SK-N-SH treated with all-trans-retinoic acid at 6 μM for 48 hours (cell line): ENCODE data around the gene HDAC8.

Experiments used
- ATAC-seq: fragments of 200-7000 bp; cut with Tn5 transposase; 3 replicates; pipeline ENCODE4 v1.9.1; 2020; ENCODE audit warnings: mild to moderate bottlenecking, moderate library complexity
- ARNTL ChIP-seq: fragments of 450-650 bp; formaldehyde crosslinking; IDR thresholded peaks from 2 replicates; pipeline ENCODE4 v1.5.0; 2020; ENCODE audit warnings: low read depth, mild to moderate bottlenecking, moderate library complexity, borderline replicate concordance
- CREB5 ChIP-seq: fragments of 250-450 bp; sonication (Bioruptor Pico); IDR thresholded peaks from 2 replicates; pipeline ENCODE4 v1.5.1; 2020; ENCODE audit warnings: low read depth, mild to moderate bottlenecking, moderate library complexity
- CSDC2 ChIP-seq: fragments of 250-450 bp; sonication (Bioruptor Pico); IDR thresholded peaks from 2 replicates; pipeline ENCODE4 v1.5.0; 2020; ENCODE audit warnings: mild to moderate bottlenecking, moderate library complexity
- CSRNP3 ChIP-seq: fragments of 250-450 bp; sonication (Bioruptor Pico); IDR thresholded peaks from 2 replicates; pipeline ENCODE4 v1.5.1; 2021; ENCODE audit warnings: mild to moderate bottlenecking, moderate library complexity
- ESRRG ChIP-seq: fragments of 250-450 bp; sonication (Bioruptor Pico); IDR thresholded peaks from 2 replicates; pipeline ENCODE4 v1.6.1; 2021; ENCODE audit warnings: mild to moderate bottlenecking
- GLIS3 ChIP-seq: fragments of 250-450 bp; sonication (Bioruptor Pico); IDR thresholded peaks from 2 replicates; pipeline ENCODE4 v1.5.0; 2020; ENCODE audit warnings: mild to moderate bottlenecking, moderate library complexity
- ISL1 ChIP-seq: fragments of 250-450 bp; sonication (Bioruptor Pico); IDR thresholded peaks from 2 replicates; pipeline ENCODE4 v2.1.2; 2022; ENCODE audit warnings: mild to moderate bottlenecking, moderate library complexity
- OSR1 ChIP-seq: fragments of 250-450 bp; sonication (Bioruptor Pico); IDR thresholded peaks from 2 replicates; pipeline ENCODE4 v1.8.0; 2022; ENCODE audit warnings: moderate library complexity, mild to moderate bottlenecking, inconsistent platforms
- PATZ1 ChIP-seq: fragments of 250-450 bp; sonication (Bioruptor Pico); IDR thresholded peaks from 2 replicates; pipeline ENCODE4 v1.8.0; 2020; ENCODE audit warnings: mild to moderate bottlenecking, moderate library complexity, borderline replicate concordance
- PPARA ChIP-seq: fragments of 250-450 bp; sonication (Bioruptor Pico); IDR thresholded peaks from 2 replicates; pipeline ENCODE4 v1.5.0; 2020; ENCODE audit warnings: mild to moderate bottlenecking, borderline replicate concordance
- RARB ChIP-seq: fragments of 250-450 bp; sonication (Bioruptor Pico); IDR thresholded peaks from 2 replicates; pipeline ENCODE4 v1.8.0; 2021; ENCODE audit warnings: mild to moderate bottlenecking, moderate library complexity
- SNAI2 ChIP-seq: fragments of 250-450 bp; sonication (Bioruptor Pico); IDR thresholded peaks from 2 replicates; pipeline ENCODE4 v1.5.0; 2020; ENCODE audit warnings: mild to moderate bottlenecking, moderate library complexity
- TCF4 ChIP-seq: fragments of 250-450 bp; sonication (Bioruptor Pico); IDR thresholded peaks from 2 replicates; pipeline ENCODE4 v1.8.0; 2021; ENCODE audit warnings: mild to moderate bottlenecking, moderate library complexity, borderline replicate concordance
- TOX ChIP-seq: fragments of 250-450 bp; sonication (Bioruptor Pico); IDR thresholded peaks from 2 replicates; pipeline ENCODE4 v1.8.0; 2021; ENCODE audit warnings: mild to moderate bottlenecking, moderate library complexity, borderline replicate concordance
- ZC3H10 ChIP-seq: fragments of 250-450 bp; sonication (Bioruptor Pico); IDR thresholded peaks from 2 replicates; pipeline ENCODE4 v1.5.1; 2021; ENCODE audit warnings: mild to moderate bottlenecking, moderate library complexity
- ZFP3 ChIP-seq: fragments of 250-450 bp; sonication (Bioruptor Pico); IDR thresholded peaks from 2 replicates; pipeline ENCODE4 v1.5.0; 2020; ENCODE audit warnings: mild to moderate bottlenecking, moderate library complexity
- ZFP30 ChIP-seq: fragments of 450-650 bp; formaldehyde crosslinking; IDR thresholded peaks from 2 replicates; pipeline ENCODE4 v1.5.0; 2022; ENCODE audit warnings: mild to moderate bottlenecking, moderate library complexity
- ZNF565 ChIP-seq: fragments of 450-650 bp; formaldehyde crosslinking; conservative IDR thresholded peaks from 2 replicates; pipeline ENCODE4 v1.5.0; 2020; ENCODE audit warnings: low read depth, mild to moderate bottlenecking, moderate library complexity
- ZNF8 ChIP-seq: fragments of 450-650 bp; formaldehyde crosslinking; IDR thresholded peaks from 2 replicates; pipeline ENCODE4 v1.5.0; 2020; ENCODE audit warnings: mild to moderate bottlenecking, moderate library complexity
- TF ChIP-seq, protein P1 (sequence below): fragments of 250-450 bp; sonication (Bioruptor Pico); IDR thresholded peaks from 2 replicates; pipeline ENCODE4 v1.8.0; 2021; ENCODE audit warnings: low read depth, mild to moderate bottlenecking, moderate library complexity, borderline replicate concordance
- TF ChIP-seq, protein P2 (sequence below): fragments of 250-450 bp; sonication (Bioruptor Pico); IDR thresholded peaks from 2 replicates; pipeline ENCODE4 v1.5.0; 2020; ENCODE audit warnings: mild to moderate bottlenecking, moderate library complexity

Gene HDAC8

DNA sequence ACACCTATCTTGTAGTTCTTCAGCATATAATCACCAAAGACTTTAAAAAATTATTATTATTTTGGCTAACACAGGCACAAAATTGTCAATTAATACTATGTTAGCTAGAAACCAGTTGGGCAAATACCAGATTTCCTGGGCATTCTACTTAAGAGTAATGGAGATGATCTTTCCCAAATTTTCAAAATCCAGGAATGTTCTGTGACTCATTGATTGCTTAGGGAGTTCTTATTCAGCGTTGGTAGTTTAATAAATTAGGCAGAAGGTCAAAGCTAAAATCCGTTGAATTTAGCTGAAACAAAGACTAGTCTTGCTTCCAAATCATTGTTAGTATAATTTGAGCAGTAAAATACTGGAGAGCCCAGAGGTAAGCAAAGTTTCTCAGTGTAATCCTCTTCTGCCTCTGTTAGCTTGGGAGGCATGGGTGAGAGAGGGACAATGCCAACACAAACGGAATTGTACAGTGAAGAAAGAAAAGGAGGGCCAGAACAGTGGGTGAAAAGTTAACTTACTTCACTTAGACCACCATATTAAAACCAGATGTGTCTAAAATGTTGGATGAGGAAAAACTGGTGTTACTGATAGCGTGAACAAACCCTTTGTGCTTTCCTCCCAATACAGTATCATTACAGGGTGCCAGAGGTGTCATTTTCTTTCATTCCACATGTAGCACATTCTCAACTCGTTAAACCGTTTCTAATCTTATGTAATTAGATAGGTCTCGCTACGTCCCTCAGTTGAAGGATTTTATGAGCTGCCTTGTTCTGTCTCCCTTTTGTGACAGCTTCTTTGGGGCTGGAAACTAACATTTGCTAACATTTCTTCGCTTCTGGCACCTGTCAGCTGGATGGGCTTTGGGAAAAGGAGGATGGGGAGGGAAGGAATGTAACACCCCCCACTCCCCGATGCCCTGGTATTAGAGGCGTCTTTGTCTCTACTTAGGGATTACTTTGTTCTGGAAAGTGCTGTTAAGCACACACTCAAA lies 179.5 kb downstream of the HDAC8 start:
- no peak for ATAC-seq
- TF ChIP-seq PATZ1 (CRISPR knock-in tag) (no peak), ISL1 (CRISPR knock-in tag) (no peak), ZNF565 (no peak), ZNF8 (CRISPR knock-in tag) (no peak), CSDC2 (CRISPR knock-in tag) (no peak), ZFP3 (CRISPR knock-in tag) (no peak), ARNTL (CRISPR knock-in tag) (no peak), ESRRG (CRISPR knock-in tag) (no peak), CSRNP3 (CRISPR knock-in tag) (no peak), GLIS3 (CRISPR knock-in tag) (no peak)
- TF ChIP-seq, protein P1, sequence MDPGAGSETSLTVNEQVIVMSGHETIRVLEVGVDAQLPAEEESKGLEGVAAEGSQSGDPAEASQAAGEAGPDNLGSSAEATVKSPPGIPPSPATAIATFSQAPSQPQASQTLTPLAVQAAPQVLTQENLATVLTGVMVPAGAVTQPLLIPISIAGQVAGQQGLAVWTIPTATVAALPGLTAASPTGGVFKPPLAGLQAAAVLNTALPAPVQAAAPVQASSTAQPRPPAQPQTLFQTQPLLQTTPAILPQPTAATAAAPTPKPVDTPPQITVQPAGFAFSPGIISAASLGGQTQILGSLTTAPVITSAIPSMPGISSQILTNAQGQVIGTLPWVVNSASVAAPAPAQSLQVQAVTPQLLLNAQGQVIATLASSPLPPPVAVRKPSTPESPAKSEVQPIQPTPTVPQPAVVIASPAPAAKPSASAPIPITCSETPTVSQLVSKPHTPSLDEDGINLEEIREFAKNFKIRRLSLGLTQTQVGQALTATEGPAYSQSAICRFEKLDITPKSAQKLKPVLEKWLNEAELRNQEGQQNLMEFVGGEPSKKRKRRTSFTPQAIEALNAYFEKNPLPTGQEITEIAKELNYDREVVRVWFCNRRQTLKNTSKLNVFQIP (CRISPR knock-in tag): no peak

GRCh38 chrX:72392042-72392441 lies 180.6 kb downstream of the HDAC8 start:
- no peak for ATAC-seq
- no peak for TF ChIP-seq CSRNP3 (CRISPR knock-in tag)
- TF ChIP-seq PATZ1 (CRISPR knock-in tag): no peak
- TF ChIP-seq ZC3H10: no peak
- TF ChIP-seq ISL1 (CRISPR knock-in tag): no peak
- no peak for TF ChIP-seq ZFP3 (CRISPR knock-in tag)
- no peak for TF ChIP-seq OSR1 (CRISPR knock-in tag)
- no peak for TF ChIP-seq CSDC2 (CRISPR knock-in tag)
- no peak for TF ChIP-seq ARNTL (CRISPR knock-in tag)
- no peak for TF ChIP-seq ZFP30 (CRISPR knock-in tag)
- no peak for TF ChIP-seq ZNF8 (CRISPR knock-in tag)
- TF ChIP-seq, protein P2, sequence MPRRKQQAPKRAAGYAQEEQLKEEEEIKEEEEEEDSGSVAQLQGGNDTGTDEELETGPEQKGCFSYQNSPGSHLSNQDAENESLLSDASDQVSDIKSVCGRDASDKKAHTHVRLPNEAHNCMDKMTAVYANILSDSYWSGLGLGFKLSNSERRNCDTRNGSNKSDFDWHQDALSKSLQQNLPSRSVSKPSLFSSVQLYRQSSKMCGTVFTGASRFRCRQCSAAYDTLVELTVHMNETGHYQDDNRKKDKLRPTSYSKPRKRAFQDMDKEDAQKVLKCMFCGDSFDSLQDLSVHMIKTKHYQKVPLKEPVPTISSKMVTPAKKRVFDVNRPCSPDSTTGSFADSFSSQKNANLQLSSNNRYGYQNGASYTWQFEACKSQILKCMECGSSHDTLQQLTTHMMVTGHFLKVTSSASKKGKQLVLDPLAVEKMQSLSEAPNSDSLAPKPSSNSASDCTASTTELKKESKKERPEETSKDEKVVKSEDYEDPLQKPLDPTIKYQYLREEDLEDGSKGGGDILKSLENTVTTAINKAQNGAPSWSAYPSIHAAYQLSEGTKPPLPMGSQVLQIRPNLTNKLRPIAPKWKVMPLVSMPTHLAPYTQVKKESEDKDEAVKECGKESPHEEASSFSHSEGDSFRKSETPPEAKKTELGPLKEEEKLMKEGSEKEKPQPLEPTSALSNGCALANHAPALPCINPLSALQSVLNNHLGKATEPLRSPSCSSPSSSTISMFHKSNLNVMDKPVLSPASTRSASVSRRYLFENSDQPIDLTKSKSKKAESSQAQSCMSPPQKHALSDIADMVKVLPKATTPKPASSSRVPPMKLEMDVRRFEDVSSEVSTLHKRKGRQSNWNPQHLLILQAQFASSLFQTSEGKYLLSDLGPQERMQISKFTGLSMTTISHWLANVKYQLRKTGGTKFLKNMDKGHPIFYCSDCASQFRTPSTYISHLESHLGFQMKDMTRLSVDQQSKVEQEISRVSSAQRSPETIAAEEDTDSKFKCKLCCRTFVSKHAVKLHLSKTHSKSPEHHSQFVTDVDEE (CRISPR knock-in tag): no peak
- TF ChIP-seq ESRRG (CRISPR knock-in tag): no peak
- TF ChIP-seq RARB (CRISPR knock-in tag): no peak
- no peak for TF ChIP-seq TOX
- no peak for TF ChIP-seq CREB5 (CRISPR knock-in tag)
- TF ChIP-seq GLIS3 (CRISPR knock-in tag): no peak
- TF ChIP-seq SNAI2 (CRISPR knock-in tag): no peak
- no peak for TF ChIP-seq ZNF565
- TF ChIP-seq PPARA (CRISPR knock-in tag): no peak
- TF ChIP-seq TCF4 (CRISPR knock-in tag): no peak
